ENCODE results near the gene RAB34. TPM values are rescaled to one million over a fixed set of nuclear protein-coding genes. Genes with fewer than 3 reads are reported as not detected.

RAB34 gene
- total RNA-seq, 1 experiment from 2014 or later = 189 TPM

DNA sequence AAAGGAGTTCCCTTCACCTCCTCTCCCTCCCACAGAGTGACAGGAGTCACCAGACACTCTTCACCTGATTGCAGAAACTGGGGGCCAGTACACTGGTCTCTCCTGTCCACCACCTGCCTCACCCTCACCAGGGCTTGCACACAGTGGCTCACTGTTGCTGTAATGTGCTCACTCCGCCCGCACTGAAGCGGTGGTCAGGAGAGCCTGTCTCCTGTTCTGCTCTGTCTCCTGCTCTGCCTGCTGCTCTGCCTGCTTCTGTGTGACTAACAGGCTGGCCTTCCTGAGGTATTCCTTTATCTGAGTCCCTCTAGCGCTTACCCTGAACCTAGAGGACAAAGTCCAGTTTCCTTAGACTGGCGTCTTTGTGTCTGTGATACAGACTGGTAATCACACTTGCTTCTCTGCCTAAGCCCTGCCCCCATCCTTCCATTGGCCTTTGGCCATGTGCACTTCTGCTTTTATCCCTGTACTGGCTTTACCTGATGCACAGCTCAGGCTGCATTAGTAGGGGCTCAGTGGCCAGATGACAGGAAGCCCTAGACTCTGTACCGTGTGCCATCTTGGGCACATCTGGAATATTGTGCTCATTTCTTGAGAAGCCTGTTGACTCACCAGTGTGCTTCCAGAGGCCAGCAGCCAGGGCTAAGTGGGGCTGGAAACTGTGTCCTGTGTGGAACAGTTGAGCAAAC is 19.3 kb downstream of the RAB34 start:
- no peaks in the 10 kb centered on the region for H3K79me2 ChIP-seq (ENCODE audit: insufficient read depth, low read length)
- no peak overlapping the region for H3K4me2 ChIP-seq (ENCODE audit: insufficient read depth, insufficient read length, low read length)
- no peak overlapping the region for H3K18ac ChIP-seq (ENCODE audit: insufficient read length, low read depth, low read length)
- no peak overlapping the region for H2BK120ac ChIP-seq (ENCODE audit: low read depth, low read length, poor library complexity, severe bottlenecking)
- Mint-ChIP-seq H3K4me1 (peaks cover 10% of the 10 kb centered on the region in 2 experiments), H3K9me3 (no peaks in the 10 kb centered on the region), H3K27ac (peak overlapping the region in 1 of 3 experiments; percentile 62; a peak in 1 of 7 replicates), H3K36me3 (ENCODE audit: insufficient read depth in 1 of 3, low read depth in 3 of 3) (peaks cover 50 to 98% (median 95%) of the 10 kb centered on the region in 3 experiments; a peak in 6 of 7 replicates), H3K27me3 (ENCODE audit: low read depth) (no peaks in the 10 kb centered on the region), H3K4me3 (no peak overlapping the region)
- H3K23ac ChIP-seq (ENCODE audit: insufficient read length, low read depth, low read length) = no peak overlapping the region
- no peak overlapping the region for H3T11ph ChIP-seq (ENCODE audit: low read length)
- no peak overlapping the region for H3K27ac ChIP-seq (ENCODE audit: insufficient read length, low read depth, low read length)
- no peaks in the 10 kb centered on the region for H3K23me2 ChIP-seq (ENCODE audit: insufficient read length, low read depth, low read length, poor library complexity, severe bottlenecking)
- no peak overlapping the region for H2BK12ac ChIP-seq (ENCODE audit: insufficient read length, low read depth, low read length)
- no peak for DNase-seq
- H2AK5ac ChIP-seq (ENCODE audit: insufficient read length, low read length) = no peak overlapping the region
- H3K79me1 ChIP-seq (ENCODE audit: insufficient read depth, low read depth, low read length, poor library complexity, severe bottlenecking) = no peaks in the 10 kb centered on the region
- H3K14ac ChIP-seq (ENCODE audit: insufficient read depth, low read length) = no peak overlapping the region
- H3K9me3 ChIP-seq (ENCODE audit: control insufficient read depth, low read depth, low read length) = no peaks in the 10 kb centered on the region
- H4K8ac ChIP-seq (replicated peaks; ENCODE audit: insufficient read length, low read depth, low read length) = no peak overlapping the region
- H3K4me1 ChIP-seq (ENCODE audit: insufficient read depth, low read length) = no peaks in the 10 kb centered on the region
- TF ChIP-seq, protein P1, sequence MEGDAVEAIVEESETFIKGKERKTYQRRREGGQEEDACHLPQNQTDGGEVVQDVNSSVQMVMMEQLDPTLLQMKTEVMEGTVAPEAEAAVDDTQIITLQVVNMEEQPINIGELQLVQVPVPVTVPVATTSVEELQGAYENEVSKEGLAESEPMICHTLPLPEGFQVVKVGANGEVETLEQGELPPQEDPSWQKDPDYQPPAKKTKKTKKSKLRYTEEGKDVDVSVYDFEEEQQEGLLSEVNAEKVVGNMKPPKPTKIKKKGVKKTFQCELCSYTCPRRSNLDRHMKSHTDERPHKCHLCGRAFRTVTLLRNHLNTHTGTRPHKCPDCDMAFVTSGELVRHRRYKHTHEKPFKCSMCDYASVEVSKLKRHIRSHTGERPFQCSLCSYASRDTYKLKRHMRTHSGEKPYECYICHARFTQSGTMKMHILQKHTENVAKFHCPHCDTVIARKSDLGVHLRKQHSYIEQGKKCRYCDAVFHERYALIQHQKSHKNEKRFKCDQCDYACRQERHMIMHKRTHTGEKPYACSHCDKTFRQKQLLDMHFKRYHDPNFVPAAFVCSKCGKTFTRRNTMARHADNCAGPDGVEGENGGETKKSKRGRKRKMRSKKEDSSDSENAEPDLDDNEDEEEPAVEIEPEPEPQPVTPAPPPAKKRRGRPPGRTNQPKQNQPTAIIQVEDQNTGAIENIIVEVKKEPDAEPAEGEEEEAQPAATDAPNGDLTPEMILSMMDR (conservative IDR thresholded peaks at IDR 0.05) = no peak
- no peak overlapping the region for H2BK5ac ChIP-seq (ENCODE audit: insufficient read length, low read length)
- H3K9ac ChIP-seq (ENCODE audit: extremely low read depth, insufficient read length, low read length) = no peak overlapping the region
- no peaks in the 10 kb centered on the region for H3K27me3 ChIP-seq (ENCODE audit: insufficient read depth, low read length)
- no peak overlapping the region for H3K4ac ChIP-seq (ENCODE audit: low read depth, low read length)
- no peak overlapping the region for H2BK15ac ChIP-seq (ENCODE audit: low read depth, low read length)
- H4K20me1 ChIP-seq (ENCODE audit: control insufficient read depth, insufficient read depth, insufficient read length) = no peaks in the 10 kb centered on the region
- H4K5ac ChIP-seq (ENCODE audit: insufficient read length, low read depth, low read length) = no peak overlapping the region
- no peak overlapping the region for H4K91ac ChIP-seq (ENCODE audit: insufficient read length, low read depth, low read length)
- H3K56ac ChIP-seq (ENCODE audit: insufficient read length, low read depth, low read length) = no peak overlapping the region
- H2BK20ac ChIP-seq (ENCODE audit: low read depth, low read length, poor library complexity, severe bottlenecking) = no peak overlapping the region
- no peak overlapping the region for H2AFZ ChIP-seq (ENCODE audit: low read length)
- no CpG with 5 or more reads among the region's 6 CpGs for WGBS (ENCODE audit: extremely low coverage, insufficient read length, low lambda C conversion rate)

All from H9 (cell line).